Body of pancreas (tissue), 4 donors: ENCODE data around the gene NAGLU. TPM values are rescaled to one million over a fixed set of nuclear protein-coding genes. Genes with fewer than 3 reads are reported as not detected.

ENCODE experiments used
- ATAC-seq: fragments of 150-250 bp; one replicate; pipeline ENCODE4 v1.9.1; 2016
- DNase-seq, 4 donors: peaks; one replicate each; pipeline ENCODE4 v3.0.0-alpha.2; 2019
- H3K27ac ChIP-seq, 4 donors: fragments of 200-600 bp; sonication (generic); 1 replicate in 3 of 4; 2 replicates in 1 of 4; pipeline versions ENCODE4 v1.5.1 to v1.6.1; 2016 to 2019; ENCODE audit warnings: mild to moderate bottlenecking in 1 of 4, mixed read lengths in 1 of 4, moderate library complexity in 1 of 4
- H3K27me3 ChIP-seq, 2 donors: fragments of 200-600 bp; sonication (generic); one replicate each; pipeline ENCODE4 v1.6.0; 2016; ENCODE audit warnings: mild to moderate bottlenecking in 1 of 2
- H3K36me3 ChIP-seq, 2 donors: fragments of 200-600 bp; sonication (generic); replicated peaks in 1 of 2; 2 replicates each; pipeline ENCODE4 v1.5.1; 2016; ENCODE audit warnings: low read depth in 2 of 2; ENCODE audit not compliant: insufficient read depth in 1 of 2
- H3K4me1 ChIP-seq: fragments of 200-600 bp; sonication (generic); one replicate; pipeline ENCODE4 v1.6.0; 2016
- H3K4me3 ChIP-seq, 2 donors: fragments of 200-600 bp; sonication (generic); 1 replicate in 1 of 2; 2 replicates in 1 of 2; pipeline ENCODE4 v1.5.1; 2016 to 2019
- H3K9me3 ChIP-seq, 3 donors: fragments of 200-600 bp; sonication (generic); 1 replicate in 2 of 3; 2 replicates in 1 of 3; pipeline ENCODE4 v1.5.1; 2016
- CTCF ChIP-seq, 7 experiments: fragments of 450-650 bp in 4 of 7; fragments of 200-600 bp in 3 of 7; sonication (generic) in 3 of 7; IDR thresholded peaks; one replicate each; pipeline ENCODE4 v1.5.1; 2016 to 2019; ENCODE audit warnings: antibody characterized with exemption in 7 of 7
- POLR2A ChIP-seq, 3 donors: fragments of 450-650 bp; IDR thresholded peaks; one replicate each; pipeline ENCODE4 v1.6.1; 2016; ENCODE audit warnings: antibody characterized with exemption in 3 of 3, mild to moderate bottlenecking in 2 of 3
- WGBS, 2 donors: methylation state at CpG; one replicate each; pipeline ENCODE4 v1.1.5; 2017; 5-methylcytosine and 5-hydroxymethylcytosine counted together
- intact Hi-C: fragments of 100-400 bp; cut with DNase I; formaldehyde crosslinking; loops from one replicate; pipeline ENCODE4 v1.15.1; 2023
- total RNA-seq, 2 donors: library from RNA; depleted of rRNA; stranded (reverse); fragments of >200 nt; gene quantifications; one replicate each; pipeline ENCODE4 v1.1.0, GENCODE V29; 2016

The NAGLU gene
- total RNA-seq, 2 donors from 2014 or later, result 46.4 to 110 TPM

GRCh38 chr17:42502091-42502490, 34.0 kb upstream of the NAGLU start:
- H3K36me3 ChIP-seq, result peaks cover 11 to 31% of the 10 kb centered on the region in 2 donors
- ATAC-seq (no peak), DNase-seq (no peak)
- no peaks in the 10 kb centered on the region for H3K4me1 ChIP-seq
- no peaks in the 10 kb centered on the region for H3K27me3 ChIP-seq
- no peak overlapping the region for H3K4me3 ChIP-seq
- intact Hi-C loops, result no loop called here
- no peak overlapping the region for H3K27ac ChIP-seq
- no peak for TF ChIP-seq CTCF (IDR thresholded peaks at IDR 0.05)
- TF ChIP-seq POLR2A (IDR thresholded peaks at IDR 0.05), result no peak
- 80 to 82% methylated on average over 5 of the region's 5 CpGs for WGBS, 2 donors
- H3K9me3 ChIP-seq, result no peaks in the 10 kb centered on the region

- no peaks in the 10 kb centered on the region for H3K27me3 ChIP-seq
- no peaks in the 10 kb centered on the region for H3K4me1 ChIP-seq
- DNase-seq (no peak), ATAC-seq (no peak)
- no peaks in the 10 kb centered on the region for H3K9me3 ChIP-seq
- H3K36me3 ChIP-seq, result peaks cover 11 to 31% of the 10 kb centered on the region in 2 donors
- WGBS, 2 donors, result 93 to 100% methylated on average over 1 of the region's 1 CpG
- no peak for TF ChIP-seq CTCF (IDR thresholded peaks at IDR 0.05)
- no peak for TF ChIP-seq POLR2A (IDR thresholded peaks at IDR 0.05)
- no peak overlapping the region for H3K27ac ChIP-seq
- intact Hi-C loops, result no loop called here
- H3K4me3 ChIP-seq, result no peak overlapping the region
Observed at GRCh38 chr17:42502926-42503325, 33.1 kb upstream of the NAGLU start.

- Histone ChIP-seq H3K27ac (no peak overlapping the region), H3K27me3 (no peaks in the 10 kb centered on the region), H3K9me3 (no peaks in the 10 kb centered on the region), H3K4me1 (no peaks in the 10 kb centered on the region), H3K4me3 (no peak overlapping the region), H3K36me3 (peaks cover under 1 to 7% of the 10 kb centered on the region in 2 donors)
- WGBS, 2 donors, result 89 to 95% methylated on average over 4 of the region's 4 CpGs
- TF ChIP-seq POLR2A (IDR thresholded peaks at IDR 0.05) (no peak), CTCF (IDR thresholded peaks at IDR 0.05) (no peak)
- ATAC-seq (no peak), DNase-seq (no peak)
- intact Hi-C loops, result no loop called here
Observed at GRCh38 chr17:42507671-42508070, 28.4 kb upstream of the NAGLU start.

GRCh38 chr17:42508426-42509165, 27.4 kb upstream of the NAGLU start:
- TF ChIP-seq POLR2A (IDR thresholded peaks at IDR 0.05) (no peak), CTCF (IDR thresholded peaks at IDR 0.05) (no peak)
- intact Hi-C loops, result no loop called here
- no peak for DNase-seq
- Histone ChIP-seq H3K4me1 (no peaks in the 10 kb centered on the region), H3K27ac (no peak overlapping the region), H3K4me3 (no peak overlapping the region), H3K36me3 (no peaks in the 10 kb centered on the region), H3K27me3 (no peaks in the 10 kb centered on the region), H3K9me3 (no peaks in the 10 kb centered on the region)
- WGBS, 2 donors, result 79 to 82% methylated on average over 12 of the region's 12 CpGs
- no peak for ATAC-seq

GRCh38 chr17:42509409-42509808, 26.6 kb upstream of the NAGLU start:
- H3K36me3 ChIP-seq, result no peaks in the 10 kb centered on the region

More at GRCh38 chr17:42509409-42509808, 26.6 kb upstream of the NAGLU start:
- intact Hi-C loops, result no loop called here
- Histone ChIP-seq H3K4me1 (no peaks in the 10 kb centered on the region), H3K27ac (no peak overlapping the region), H3K27me3 (no peaks in the 10 kb centered on the region), H3K4me3 (no peak overlapping the region), H3K9me3 (no peaks in the 10 kb centered on the region)
- TF ChIP-seq CTCF (IDR thresholded peaks at IDR 0.05), result no peak
- no peak for TF ChIP-seq POLR2A (IDR thresholded peaks at IDR 0.05)
- no peak for DNase-seq
- 85 to 94% methylated on average over 5 of the region's 5 CpGs for WGBS, 2 donors
- no peak for ATAC-seq
